K562 (cell line): Measurements from ENCODE around the gene HSD3B7. TPM values are rescaled to one million over a fixed set of nuclear protein-coding genes. Genes with fewer than 3 reads are reported as not detected.
A peak's percentile ranks its signal among the peaks of the same experiment; 100 is the strongest.

Experiments
- BRF1 ChIP-seq: IDR thresholded peaks from 3 replicates; pipeline ENCODE4 v1.6.1; 2011; ENCODE audit warnings: borderline replicate concordance, mild to moderate bottlenecking; ENCODE audit not compliant: insufficient read length; ENCODE audit errors: extremely low read depth
- CHD4 ChIP-seq: fragments of 200-600 bp; sonication (generic); IDR thresholded peaks from 3 replicates; pipeline ENCODE4 v1.6.1; 2012; ENCODE audit warnings: low read depth, mild to moderate bottlenecking, mixed read lengths, low read length, inconsistent platforms; ENCODE audit not compliant: insufficient read depth, insufficient replicate concordance, poor library complexity, severe bottlenecking
- DACH1 ChIP-seq: fragments of 450-650 bp; IDR thresholded peaks from 2 replicates; pipeline ENCODE4 v1.6.1; 2018; ENCODE audit not compliant: partially characterized antibody
- JUNB ChIP-seq: fragments of 450-650 bp; formaldehyde crosslinking; conservative IDR thresholded peaks from 2 replicates; pipeline ENCODE4 v1.4.0; 2020; ENCODE audit warnings: mild to moderate bottlenecking
- L3MBTL2 ChIP-seq: fragments of 450-650 bp; IDR thresholded peaks from 2 replicates; pipeline ENCODE4 v1.6.1; 2016; ENCODE audit warnings: mild to moderate bottlenecking, moderate library complexity
- MNT ChIP-seq, 2 experiments: fragments of 450-650 bp; conservative IDR thresholded peaks; 2 replicates each; pipeline ENCODE4 v1.6.1; 2017; ENCODE audit warnings: mild to moderate bottlenecking in 2 of 2, moderate library complexity in 2 of 2
- PHF20 ChIP-seq: fragments of 450-650 bp; IDR thresholded peaks from 2 replicates; pipeline ENCODE4 v1.6.1; 2018; ENCODE audit not compliant: partially characterized antibody
- PREB ChIP-seq: sonication (generic); formaldehyde crosslinking; IDR thresholded peaks from 2 replicates; pipeline ENCODE4 v1.8.1; 2023; ENCODE audit warnings: mild to moderate bottlenecking, missing genetic modification reagents
- SIN3A ChIP-seq, 2 experiments: fragments of 150-350 bp in 1 of 2; IDR thresholded peaks; 2 replicates each; pipeline ENCODE4 v1.6.1; 2011 to 2016; ENCODE audit warnings: borderline replicate concordance in 2 of 2, low read depth in 2 of 2, low read length in 2 of 2, mild to moderate bottlenecking in 2 of 2, moderate library complexity in 2 of 2; ENCODE audit not compliant: control insufficient read depth in 1 of 2
- SRSF3 ChIP-seq: fragments of 200-400 bp; formaldehyde crosslinking; IDR thresholded peaks from 2 replicates; pipeline ENCODE4 v1.6.1; 2016; ENCODE audit warnings: mild to moderate bottlenecking, low read length, moderate library complexity; ENCODE audit not compliant: insufficient read depth
- STAG1 ChIP-seq: sonication (generic); formaldehyde crosslinking; IDR thresholded peaks from 2 replicates; pipeline ENCODE4 v1.5.0; 2020; ENCODE audit warnings: missing genetic modification reagents, borderline replicate concordance
- STAT5B ChIP-seq: fragments of 250-450 bp; sonication (Bioruptor Pico); IDR thresholded peaks from 2 replicates; pipeline ENCODE4 v1.8.0; 2021; ENCODE audit warnings: mild to moderate bottlenecking, inconsistent platforms
- TEAD2 ChIP-seq: fragments of 450-650 bp; IDR thresholded peaks from 2 replicates; pipeline ENCODE4 v1.6.1; 2016; ENCODE audit warnings: missing genetic modification characterization, control low read depth, missing compliant biosample characterization
- TFAM ChIP-seq: fragments of 250-450 bp; sonication (Bioruptor Pico); conservative IDR thresholded peaks from 2 replicates; pipeline ENCODE4 v1.5.0; 2021; ENCODE audit warnings: mild to moderate bottlenecking, moderate library complexity
- THRA ChIP-seq: fragments of 450-650 bp; IDR thresholded peaks from 2 replicates; pipeline ENCODE4 v1.6.1; 2017; ENCODE audit warnings: mild to moderate bottlenecking, moderate library complexity
- YBX1 ChIP-seq: fragments of 450-650 bp; IDR thresholded peaks from 2 replicates; pipeline ENCODE4 v1.7.1; 2016; ENCODE audit warnings: mild to moderate bottlenecking
- ZBTB9 ChIP-seq: fragments of 450-650 bp; formaldehyde crosslinking; IDR thresholded peaks from 2 replicates; pipeline ENCODE4 v1.4.0; 2020; ENCODE audit warnings: mild to moderate bottlenecking, moderate library complexity
- ZNF280A ChIP-seq: fragments of 450-650 bp; IDR thresholded peaks from 2 replicates; pipeline ENCODE4 v1.6.1; 2018; ENCODE audit warnings: mild to moderate bottlenecking, low read depth; ENCODE audit not compliant: partially characterized antibody
- ZNF696 ChIP-seq: fragments of 250-450 bp; sonication (Bioruptor Pico); conservative IDR thresholded peaks from 2 replicates; pipeline ENCODE4 v1.4.0; 2020; ENCODE audit warnings: mild to moderate bottlenecking, moderate library complexity
- polyA plus RNA-seq, 8 experiments: library from polyadenylated mRNA; depleted of rRNA in 4 of 8; stranded (reverse) in 5 of 8; unstranded in 3 of 8; fragments of >200 nt; fragmentation: Nextera tagmentation in 2 of 8; fragmentation: Illumina TruSeq in 1 of 8; extraction: Ambion mirVana in 2 of 8; extraction: Trizol in 1 of 8; gene quantifications; 2 replicates each; pipeline versions ENCODE4 v1.2.1 to v1.2.3, GENCODE V29; 2011 to 2014; ENCODE audit warnings: inconsistent platforms in 1 of 8, missing spikeins in 1 of 8
- total RNA-seq, 7 experiments: library from RNA; depleted of rRNA in 6 of 7; stranded (reverse); fragments of >200 nt in 6 of 7; fragmentation: Illumina TruSeq in 2 of 7; extraction: Trizol in 2 of 7; gene quantifications; 2 replicates each; pipeline versions ENCODE4 v1.2.1 to v1.2.3, GENCODE V29; 2011 to 2021; ENCODE audit warnings: low replicate concordance in 1 of 7

The HSD3B7 gene
- total and polyA plus RNA-seq, 9 of the 15 experiments (the other 6 are each of a cell fraction or from before 2014, with no cell fraction given) = 5.4 to 49.1 (median 23.0) TPM

- TF ChIP-seq PREB (CRISPR knock-in tag) (no peak), ZNF696 (CRISPR knock-in tag) (no peak), MNT (conservative IDR thresholded peaks at IDR 0.05) (peak in 1 of 2 experiments; percentile 67; a peak in 3 of 4 replicates), TEAD2 (tag) (no peak), SIN3A (IDR thresholded peaks at IDR 0.05; ENCODE audit: borderline replicate concordance in 2 of 2, control insufficient read depth in 1 of 2, low read depth in 2 of 2, low read length in 2 of 2) (peak; percentile 19 to 61; a peak in 1 of 4 replicates), ZBTB9 (CRISPR knock-in tag) (0 out of 2 replicates have a peak, but pooled peaks have one; percentile 34), SRSF3 (no peak), BRF1 (no peak), PHF20 (no peak), STAG1 (no peak), ZNF280A (no peak), CHD4 (no peak), YBX1 (no peak), STAT5B (CRISPR knock-in tag) (no peak), L3MBTL2 (peak; percentile 54; the same call in 1 of the 2 replicates), JUNB (CRISPR knock-in tag) (no peak), DACH1 (no peak), TFAM (no peak), THRA (no peak)
Measured at GRCh38 chr16:30948667-30949649, 36.0 kb upstream of the HSD3B7 start, which contains the start of gene ORAI3 (continued).
